GM18508 (cell line): ENCODE measurements around the gene NOS1.
A peak's percentile ranks its signal among the peaks of the same experiment; 100 is the strongest.
"Not testable (repeated sequence)": the region's sequence is repeated elsewhere in the genome, so short reads cannot be mapped to it uniquely, and the experiment has no call there.

Source experiments
- ATAC-seq: cut with Tn5 transposase; IDR thresholded peaks from one replicate; pipeline ENCODE4 v1.9.1; 2021; ENCODE audit warnings: moderate number of reproducible peaks; ENCODE audit not compliant: insufficient read depth, unreplicated experiment

NOS1 gene

GRCh38 chr12:117214797-117215196 lies 146.6 kb downstream of the NOS1 start:
- no peak for ATAC-seq

DNA sequence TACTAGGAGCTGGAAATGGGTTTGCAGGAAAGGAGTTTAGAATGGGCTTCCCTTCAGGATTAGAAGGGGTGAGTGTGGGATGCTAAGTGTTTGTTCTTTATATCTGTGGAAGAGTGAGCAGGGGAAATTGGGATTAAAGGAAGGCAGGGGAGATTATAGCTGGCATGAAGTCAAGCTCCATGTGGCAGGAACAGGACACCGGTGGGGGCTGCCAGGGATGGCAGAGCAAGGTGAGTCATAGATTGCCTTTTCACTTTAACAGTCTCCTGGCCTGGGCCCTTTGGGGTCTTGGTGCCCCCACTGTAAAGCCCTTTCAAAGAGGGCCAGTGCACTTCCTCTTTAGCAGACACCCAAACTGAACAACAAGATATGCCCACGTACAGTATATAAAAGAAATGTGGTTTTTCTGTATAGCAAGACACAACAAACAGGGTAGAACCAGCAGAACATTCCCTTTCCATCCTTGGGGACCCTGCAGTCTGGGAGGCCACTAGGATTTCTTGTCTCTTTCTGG lies 148.1 kb downstream of the NOS1 start:
- ATAC-seq, result no peak

DNA sequence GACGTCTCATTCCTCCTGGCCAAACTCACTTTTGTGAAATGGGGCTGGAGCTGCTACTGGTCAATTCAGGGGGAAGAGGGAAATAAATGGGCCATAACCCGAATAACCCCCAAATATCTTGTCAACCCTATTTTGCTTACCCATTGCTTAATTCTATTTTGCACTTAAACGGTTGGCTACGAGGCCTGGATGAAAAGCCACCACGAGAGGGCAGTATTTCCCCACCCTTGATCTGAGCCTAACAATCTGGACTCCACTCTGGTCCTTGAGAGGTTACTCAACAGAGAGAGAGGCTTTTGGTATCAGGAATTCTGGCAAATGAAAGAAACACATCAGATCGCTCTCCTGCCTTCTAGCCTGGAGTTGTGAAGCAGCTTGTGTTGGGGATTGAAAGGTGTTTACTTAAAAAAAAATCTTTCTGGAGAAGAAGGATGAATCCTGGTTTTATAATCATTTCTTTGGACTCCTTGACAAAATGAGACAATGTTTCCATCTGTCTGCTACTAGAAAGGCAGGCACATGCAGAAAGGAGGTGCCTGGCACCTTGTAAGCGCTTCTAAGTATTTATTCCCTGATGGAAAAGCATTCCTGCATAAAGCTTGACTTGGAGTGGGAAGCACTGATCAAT lies 148.7 kb downstream of the NOS1 start:
- ATAC-seq, result no peak

DNA sequence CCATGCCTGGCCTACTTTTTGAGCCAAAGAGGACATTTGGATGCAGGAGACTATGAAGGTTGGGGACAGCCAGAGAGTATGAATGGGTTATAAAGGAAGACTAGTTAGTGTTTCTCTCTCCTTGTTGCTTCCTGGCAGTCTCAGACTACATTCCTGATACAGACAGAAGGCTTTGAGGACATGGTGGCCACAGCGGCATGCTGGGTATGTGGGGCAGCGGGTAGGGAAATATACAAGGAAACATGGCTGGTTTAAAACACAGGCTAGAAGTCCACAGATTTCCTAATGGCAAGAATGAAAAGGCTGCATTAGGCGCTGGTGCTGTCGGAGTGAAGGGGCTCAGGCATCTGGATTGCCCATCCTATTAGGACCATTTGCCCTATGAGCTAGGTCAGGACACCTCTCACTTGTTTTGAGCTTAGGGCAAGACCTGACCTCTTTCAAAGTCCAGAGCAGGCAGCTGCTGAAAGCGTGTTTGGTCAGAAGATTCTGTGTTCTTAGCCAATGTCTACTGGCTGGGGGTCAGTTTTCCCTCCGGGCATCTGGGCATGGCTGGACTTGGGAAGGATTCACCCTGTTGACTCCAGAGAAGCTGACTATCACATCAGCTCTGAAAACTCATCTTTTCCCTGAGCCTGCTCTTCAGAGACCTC lies 151.0 kb downstream of the NOS1 start:
- no peak for ATAC-seq

- ATAC-seq, result no peak
Measured at GRCh38 chr12:117209626-117210025, 151.8 kb downstream of the NOS1 start.

- no peak for ATAC-seq
Measured at GRCh38 chr12:117208811-117209455, 152.5 kb downstream of the NOS1 start.

- no peak for ATAC-seq
Measured at GRCh38 chr12:117208206-117208605, 153.2 kb downstream of the NOS1 start.

GRCh38 chr12:117207675-117208074 lies 153.8 kb downstream of the NOS1 start:
- no peak for ATAC-seq

- no peak for ATAC-seq
Measured at GRCh38 chr12:117202556-117202955, 158.9 kb downstream of the NOS1 start.

DNA sequence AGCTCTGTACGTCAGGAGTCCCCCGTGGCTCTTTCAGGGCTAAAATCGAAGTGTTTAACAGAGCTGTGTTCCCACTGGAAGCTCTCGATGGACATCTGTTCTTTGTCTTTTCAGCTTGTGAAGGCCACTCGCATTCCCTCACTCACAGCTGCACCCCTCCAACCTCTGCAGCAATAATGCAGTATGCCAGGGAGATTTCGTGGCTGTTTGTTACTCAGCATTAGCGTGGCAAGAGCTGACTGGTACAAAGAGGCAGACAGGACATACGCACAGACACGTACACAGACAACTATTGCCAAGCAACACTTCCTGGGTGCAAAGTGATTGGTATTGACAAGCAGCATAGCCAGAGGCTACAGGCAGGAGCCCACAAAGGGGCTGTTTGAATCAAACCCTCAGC lies 159.4 kb downstream of the NOS1 start:
- ATAC-seq, result no peak

- ATAC-seq, result not testable (repeated sequence)
Measured at GRCh38 chr12:117199956-117200744, 161.3 kb downstream of the NOS1 start.

DNA sequence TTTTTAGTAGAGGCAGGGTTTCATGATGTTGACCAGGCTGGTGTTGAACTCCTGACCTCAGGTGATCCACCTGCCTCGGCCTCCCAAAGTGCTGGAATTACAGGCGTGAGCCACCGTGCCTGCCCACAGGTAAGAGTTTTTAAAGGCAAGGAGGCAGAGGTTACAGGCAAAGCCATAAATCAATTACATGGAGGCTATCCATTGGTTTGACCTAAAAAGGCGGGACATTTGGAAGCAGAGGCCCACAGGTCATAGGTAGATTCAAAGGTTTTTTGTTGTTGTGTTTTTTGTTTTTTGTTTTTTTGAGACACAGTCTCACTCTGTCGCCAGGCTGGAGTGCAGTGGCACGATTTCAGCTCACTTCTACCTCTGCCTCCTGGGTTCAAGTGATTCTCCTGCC lies 165.1 kb downstream of the NOS1 start:
- ATAC-seq, result not testable (repeated sequence)

DNA sequence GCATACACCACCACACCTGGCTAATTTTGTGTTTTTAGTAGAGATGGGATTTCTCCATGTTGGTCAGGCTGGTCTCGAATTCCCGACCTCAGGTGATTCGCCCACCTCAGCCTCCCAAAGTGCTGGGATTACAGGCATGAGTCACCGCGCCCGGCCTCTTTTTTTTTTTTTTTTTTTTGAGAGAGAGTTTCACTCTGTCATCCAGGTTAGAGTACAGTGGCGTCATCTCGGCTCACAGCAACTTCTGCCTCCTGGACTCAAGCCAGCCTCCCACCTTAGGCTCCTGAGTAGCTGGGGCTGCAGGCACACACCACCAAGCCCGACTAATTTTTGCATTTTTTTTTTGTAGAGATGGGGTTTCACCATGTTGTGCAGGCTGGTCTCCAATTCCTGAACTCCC lies 166.4 kb downstream of the NOS1 start:
- not testable (repeated sequence) for ATAC-seq

GRCh38 chr12:117193903-117194302 lies 167.5 kb downstream of the NOS1 start:
- no peak for ATAC-seq

DNA sequence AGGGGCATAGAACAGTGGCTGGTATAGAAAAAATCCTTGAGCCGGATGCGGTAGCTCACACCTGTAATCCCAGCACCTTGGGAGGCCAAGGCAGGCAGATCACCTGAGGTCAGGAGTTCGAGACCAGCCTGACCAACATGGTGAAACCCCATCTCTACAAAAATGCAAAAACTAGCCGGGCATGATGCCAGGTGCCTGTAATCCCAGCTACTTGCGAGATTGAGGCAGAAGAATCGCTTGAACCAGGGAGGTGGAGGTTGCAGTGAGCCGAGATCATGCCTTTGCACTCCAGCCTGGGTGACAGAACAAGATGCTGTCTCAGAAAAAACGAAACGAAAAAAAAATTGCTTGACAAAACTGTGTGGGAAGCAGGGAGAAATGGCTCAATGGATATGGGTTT lies 168.8 kb downstream of the NOS1 start:
- not testable (repeated sequence) for ATAC-seq

GRCh38 chr12:117192057-117192456 lies 169.4 kb downstream of the NOS1 start:
- no peak for ATAC-seq

- peak; percentile 67 for ATAC-seq
Measured at GRCh38 chr12:117190210-117190781, 171.1 kb downstream of the NOS1 start, which contains the start of gene FBXO21. Gene FBXO21 (minus strand): TSS chr12:117190470. CDS start chr12:117190456, 14 bp downstream.

DNA sequence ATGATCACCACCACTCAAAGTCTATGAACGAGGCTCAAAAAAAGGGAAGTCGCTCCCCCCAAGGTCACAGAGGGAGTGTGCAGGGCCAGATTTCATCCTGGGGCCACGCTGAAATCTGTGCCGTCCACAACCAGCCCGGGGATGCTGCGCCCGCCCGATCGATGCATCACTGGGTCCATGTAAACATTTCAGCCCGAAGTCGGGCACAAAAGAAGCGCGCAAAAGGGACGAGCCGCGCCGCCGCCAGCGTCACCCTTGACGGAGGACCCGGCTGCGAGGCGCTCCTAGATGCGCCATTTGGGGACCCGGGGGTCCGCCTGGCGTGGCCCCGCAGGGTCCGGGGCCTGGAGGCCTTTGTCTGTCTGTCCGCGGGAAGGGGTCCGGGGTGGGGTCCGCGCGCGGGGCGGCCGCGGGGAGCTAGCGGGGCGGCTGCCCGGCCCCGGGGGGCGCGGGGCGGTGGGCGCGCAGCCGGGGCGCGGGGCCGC lies 171.7 kb downstream of the NOS1 start:
- no peak for ATAC-seq

DNA sequence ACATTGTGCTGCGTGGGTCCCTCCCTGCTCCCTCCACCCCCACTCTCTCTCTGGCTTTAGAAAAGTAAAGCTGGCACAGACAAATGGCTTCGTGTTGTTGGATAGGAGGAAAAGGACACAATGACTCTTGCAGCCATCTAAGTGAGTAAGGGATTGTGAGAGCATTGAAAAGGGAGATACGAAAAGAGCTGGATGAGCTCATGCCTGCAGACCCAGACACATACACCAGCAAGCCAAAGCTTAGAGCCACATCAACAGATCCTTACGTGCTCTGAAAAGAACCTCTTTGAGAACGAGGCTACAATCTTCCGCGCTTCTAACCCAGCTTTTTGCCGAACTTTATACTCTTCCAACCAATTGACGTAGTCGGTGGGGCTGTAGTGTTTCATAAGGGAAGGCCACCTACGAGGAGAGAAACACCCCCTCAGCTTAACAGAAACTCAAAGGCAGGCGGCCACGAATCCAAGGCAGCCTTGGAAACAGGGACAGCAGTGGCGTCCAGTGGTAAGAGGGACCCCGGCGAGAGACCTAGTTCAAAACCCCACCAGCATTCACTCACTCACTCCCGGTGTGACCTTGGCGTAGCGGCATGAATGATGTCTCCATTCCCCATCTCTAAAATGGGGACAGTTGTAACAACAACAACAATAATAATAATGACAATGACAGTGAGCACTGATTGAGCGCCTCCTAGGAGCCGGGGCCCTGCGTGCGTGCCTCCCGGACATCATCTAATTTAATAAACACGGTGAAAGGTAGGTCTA lies 172.3 kb downstream of the NOS1 start:
- ATAC-seq, result no peak
